HepG2 (cell line): Measurements from ENCODE around the gene BAHCC1. TPM values are rescaled to one million over a fixed set of nuclear protein-coding genes. Genes with fewer than 3 reads are reported as not detected.

Source experiments
- ATAC-seq: fragments of 200-7000 bp; cut with Tn5 transposase; 3 replicates; pipeline ENCODE4 v1.9.1; 2020; ENCODE audit warnings: mild to moderate bottlenecking, moderate library complexity
- BruUV-seq: library from RNA; stranded (reverse); fragments of 400-500 nt; replicated peaks from 2 replicates; lab custom pipeline; 2021; lab: Mats Ljungman, UMichigan
- CTCF ChIA-PET: fragments of 300-600 bp; formaldehyde crosslinking; extraction: SDS; loops from one replicate; lab custom pipeline; 2021; ENCODE audit warnings: low total read pairs, inconsistent platforms, low intra/inter-chr PET ratio; lab: Yijun Ruan, JAX
- POLR2A ChIA-PET: fragments of 350-600 bp; sonication (Branson Sonifier 250); formaldehyde crosslinking; loops from one replicate; lab custom pipeline; 2020; ENCODE audit warnings: antibody characterized with exemption, inconsistent platforms; lab: Yijun Ruan, JAX
- DNase-seq: peaks from one replicate; pipeline ENCODE4 v3.0.0-alpha.2; 2015; ENCODE audit warnings: low spot score
- FAIRE-seq: peaks from 3 replicates; lab custom pipeline; 2011; peaks lifted over from hg19 to GRCh38; lab: Jason Lieb, UNC
- H2AFZ ChIP-seq: one replicate; pipeline ENCODE4 v1.6.1; 2011; ENCODE audit warnings: low read length, inconsistent platforms
- H3K27ac ChIP-seq: fragments of 300-600 bp; 3 replicates; pipeline ENCODE4 v1.8.0; 2011; ENCODE audit warnings: mixed run types, mild to moderate bottlenecking, mixed read lengths, low read length, inconsistent platforms; ENCODE audit not compliant: insufficient read depth; ENCODE audit errors: extremely low read length
- H3K27me3 ChIP-seq, 2 experiments: fragments of 200-600 bp in 1 of 2; 2 replicates in 1 of 2; 3 replicates in 1 of 2; pipeline versions ENCODE4 v1.6.0 to v1.8.0; 2011; ENCODE audit warnings: low read length in 2 of 2, mild to moderate bottlenecking in 2 of 2, moderate library complexity in 2 of 2, inconsistent platforms in 1 of 2; ENCODE audit not compliant: insufficient read depth in 2 of 2, control insufficient read depth in 1 of 2
- H3K36me3 ChIP-seq, 2 experiments: fragments of 200-600 bp in 1 of 2; replicated peaks in 1 of 2; 2 replicates in 1 of 2; 3 replicates in 1 of 2; pipeline versions ENCODE4 v1.5.1 to v1.8.0; 2011; ENCODE audit warnings: low read length in 2 of 2, inconsistent platforms in 1 of 2; ENCODE audit not compliant: insufficient read depth in 2 of 2, control insufficient read depth in 1 of 2
- H3K4me1 ChIP-seq: 2 replicates; pipeline ENCODE4 v1.5.1; 2012; ENCODE audit warnings: low read length, inconsistent platforms; ENCODE audit not compliant: insufficient read depth
- H3K4me2 ChIP-seq: 2 replicates; pipeline ENCODE4 v1.6.0; 2011; ENCODE audit warnings: low read depth, low read length, inconsistent platforms
- H3K4me3 ChIP-seq, 3 experiments: fragments of 200-600 bp in 1 of 3; sonication (generic), shearing (Covaris generic) in 1 of 3; replicated peaks in 1 of 3; 2 replicates each; pipeline ENCODE4 v1.5.1; 2011 to 2016; ENCODE audit warnings: low read length in 3 of 3, inconsistent platforms in 2 of 3, low read depth in 2 of 3, mild to moderate bottlenecking in 2 of 3, control low read depth in 1 of 3, mixed read lengths in 1 of 3; ENCODE audit not compliant: insufficient read depth in 1 of 3
- H3K79me2 ChIP-seq: one replicate; pipeline ENCODE4 v1.6.1; 2011; ENCODE audit warnings: low read length, inconsistent platforms; ENCODE audit not compliant: insufficient read depth
- H3K9ac ChIP-seq: 2 replicates; pipeline ENCODE4 v1.6.0; 2011; ENCODE audit warnings: mild to moderate bottlenecking, low read depth, low read length, inconsistent platforms; ENCODE audit not compliant: insufficient read depth
- H3K9me3 ChIP-seq: 2 replicates; pipeline ENCODE4 v1.5.1; 2012; ENCODE audit warnings: mild to moderate bottlenecking, low read length
- H4K20me1 ChIP-seq: 2 replicates; pipeline ENCODE4 v1.6.0; 2011; ENCODE audit warnings: inconsistent platforms, mild to moderate bottlenecking, low read length, moderate library complexity; ENCODE audit not compliant: insufficient read depth
- HDAC2 ChIP-seq: sonication (generic); formaldehyde crosslinking; IDR thresholded peaks from 2 replicates; pipeline ENCODE4 v1.4.0; 2020; ENCODE audit warnings: missing genetic modification reagents
- MYPOP ChIP-seq: sonication (generic); formaldehyde crosslinking; IDR thresholded peaks from 2 replicates; pipeline ENCODE4 v1.8.1; 2023; ENCODE audit warnings: mild to moderate bottlenecking, moderate library complexity, missing genetic modification reagents
- SALL1 ChIP-seq: sonication (generic); formaldehyde crosslinking; IDR thresholded peaks from 2 replicates; pipeline ENCODE4 v1.8.0; 2022; ENCODE audit warnings: mild to moderate bottlenecking, missing genetic modification reagents
- ZHX2 ChIP-seq, 2 experiments: sonication (generic) in 1 of 2; formaldehyde crosslinking in 1 of 2; IDR thresholded peaks; 2 replicates each; pipeline versions ENCODE4 v1.6.1 to v1.9.0; 2014 to 2022; ENCODE audit warnings: antibody characterized with exemption in 1 of 2, borderline replicate concordance in 1 of 2, inconsistent platforms in 1 of 2, low read depth in 1 of 2, missing genetic modification reagents in 1 of 2
- ZSCAN21 ChIP-seq: sonication (generic); formaldehyde crosslinking; IDR thresholded peaks from 2 replicates; pipeline ENCODE4 v1.8.0; 2022; ENCODE audit warnings: mild to moderate bottlenecking, missing genetic modification reagents, moderate library complexity, borderline replicate concordance
- ZSCAN31 ChIP-seq: sonication (generic); formaldehyde crosslinking; IDR thresholded peaks from 2 replicates; pipeline ENCODE4 v1.5.0; 2020; ENCODE audit warnings: low read depth, mild to moderate bottlenecking, missing genetic modification reagents
- WGBS: methylation state at CpG from one replicate; pipeline ENCODE4 v1.1.6; 2017; ENCODE audit warnings: low lambda C conversion rate; 5-methylcytosine and 5-hydroxymethylcytosine counted together
- in situ Hi-C: cut with HindIII; loops from 2 replicates; pipeline ENCODE4 v1.10.0; 2017; ENCODE audit warnings: low pct_unique_long_range_greater_than_20kb; ENCODE audit not compliant: extremely low pct_ligation_motif_present
- intact Hi-C: fragments of 100-400 bp; cut with micrococcal nuclease; formaldehyde crosslinking; loops from one replicate; pipeline ENCODE4 v1.10.0; 2022; ENCODE audit not compliant: unreplicated experiment
- polyA plus RNA-seq, 8 experiments: library from polyadenylated mRNA; depleted of rRNA in 3 of 8; stranded (reverse) in 7 of 8; unstranded in 1 of 8; fragments of >200 nt; fragmentation: Illumina TruSeq in 4 of 8; extraction: Trizol in 4 of 8; gene quantifications; 2 replicates each; pipeline versions ENCODE4 v1.2.1 to v1.2.3, GENCODE V29; 2011 to 2016; ENCODE audit warnings: low read depth in 4 of 8, missing spikeins in 1 of 8, mixed read lengths in 1 of 8; ENCODE audit not compliant: insufficient read depth in 1 of 8
- total RNA-seq, 5 experiments: library from RNA; depleted of rRNA; stranded (reverse); fragments of >200 nt; fragmentation: Illumina TruSeq; extraction: Trizol; gene quantifications; 2 replicates each; pipeline ENCODE4 v1.2.3, GENCODE V29; 2016; ENCODE audit warnings: low read depth in 1 of 5
- TF ChIP-seq, protein P1 (sequence below): sonication (generic); formaldehyde crosslinking; IDR thresholded peaks from 2 replicates; pipeline ENCODE4 v1.5.1; 2020; ENCODE audit warnings: mild to moderate bottlenecking, missing genetic modification reagents, moderate library complexity

BAHCC1 gene
- total and polyA plus RNA-seq, 2 of the 13 experiments (the other 11 are each of a cell fraction or from before 2014, with no cell fraction given) = 1.4 to 1.7 TPM

GRCh38 chr17:81386141-81386645 is 9.1 kb upstream of the BAHCC1 start:
- no peak for DNase-seq
- no peak; the same call in 2 of the 3 replicates for ATAC-seq
- H3K9ac ChIP-seq = peak overlapping the region; percentile 10; the same call in 1 of the 2 replicates
- in situ Hi-C loops = no loop called here
- no peak overlapping the region for H2AFZ ChIP-seq
- CTCF ChIA-PET = no interaction called here
- no peak for FAIRE-seq
- no peaks in the 10 kb centered on the region for H3K9me3 ChIP-seq
- WGBS = 15% methylated on average over 8 of the region's 15 CpGs
- H3K4me1 ChIP-seq = peaks cover 61% of the 10 kb centered on the region
- H3K27me3 ChIP-seq = peaks cover 15 to 87% of the 10 kb centered on the region in 2 experiments
- BruUV-seq = no TSS peak
- no peaks in the 10 kb centered on the region; the same call in 1 of the 2 replicates for H4K20me1 ChIP-seq
- POLR2A ChIA-PET = interaction anchor here (1.0 to 1.2 kb wide), 3 partner anchors 8 to 91 kb away, joined by 3 read pairs; partner anchors contain the start of genes BAHCC1 and SLC38A10
- H3K4me2 ChIP-seq = peak overlapping the region; percentile 92
- H3K4me3 ChIP-seq = peak overlapping the region; percentile 68 to 76 (median 70); a peak in 5 of 6 replicates
- no peak overlapping the region for H3K27ac ChIP-seq
- H3K79me2 ChIP-seq = no peaks in the 10 kb centered on the region
- H3K36me3 ChIP-seq = no peaks in the 10 kb centered on the region
- intact Hi-C loops = loop anchor here (5.0 kb wide), 2 partner anchors 79 to 909 kb away; partner anchors contain the start of gene NPTX1
- TF ChIP-seq ZHX2 (IDR thresholded peaks at IDR 0.05; ENCODE audit: low read depth) (no peak), ZHX2 (CRISPR knock-in tag; IDR thresholded peaks at IDR 0.05; ENCODE audit: borderline replicate concordance) (no peak), HDAC2 (CRISPR knock-in tag) (peak; percentile 7; the same call in 1 of the 2 replicates), ZSCAN31 (CRISPR knock-in tag) (no peak), SALL1 (0 out of 2 replicates have a peak, but pooled peaks have one; percentile 13), ZSCAN21 (peak; percentile 37; the same call in 1 of the 2 replicates), MYPOP (CRISPR knock-in tag) (0 out of 2 replicates have a peak, but pooled peaks have one; percentile 17)
- TF ChIP-seq, protein P1, sequence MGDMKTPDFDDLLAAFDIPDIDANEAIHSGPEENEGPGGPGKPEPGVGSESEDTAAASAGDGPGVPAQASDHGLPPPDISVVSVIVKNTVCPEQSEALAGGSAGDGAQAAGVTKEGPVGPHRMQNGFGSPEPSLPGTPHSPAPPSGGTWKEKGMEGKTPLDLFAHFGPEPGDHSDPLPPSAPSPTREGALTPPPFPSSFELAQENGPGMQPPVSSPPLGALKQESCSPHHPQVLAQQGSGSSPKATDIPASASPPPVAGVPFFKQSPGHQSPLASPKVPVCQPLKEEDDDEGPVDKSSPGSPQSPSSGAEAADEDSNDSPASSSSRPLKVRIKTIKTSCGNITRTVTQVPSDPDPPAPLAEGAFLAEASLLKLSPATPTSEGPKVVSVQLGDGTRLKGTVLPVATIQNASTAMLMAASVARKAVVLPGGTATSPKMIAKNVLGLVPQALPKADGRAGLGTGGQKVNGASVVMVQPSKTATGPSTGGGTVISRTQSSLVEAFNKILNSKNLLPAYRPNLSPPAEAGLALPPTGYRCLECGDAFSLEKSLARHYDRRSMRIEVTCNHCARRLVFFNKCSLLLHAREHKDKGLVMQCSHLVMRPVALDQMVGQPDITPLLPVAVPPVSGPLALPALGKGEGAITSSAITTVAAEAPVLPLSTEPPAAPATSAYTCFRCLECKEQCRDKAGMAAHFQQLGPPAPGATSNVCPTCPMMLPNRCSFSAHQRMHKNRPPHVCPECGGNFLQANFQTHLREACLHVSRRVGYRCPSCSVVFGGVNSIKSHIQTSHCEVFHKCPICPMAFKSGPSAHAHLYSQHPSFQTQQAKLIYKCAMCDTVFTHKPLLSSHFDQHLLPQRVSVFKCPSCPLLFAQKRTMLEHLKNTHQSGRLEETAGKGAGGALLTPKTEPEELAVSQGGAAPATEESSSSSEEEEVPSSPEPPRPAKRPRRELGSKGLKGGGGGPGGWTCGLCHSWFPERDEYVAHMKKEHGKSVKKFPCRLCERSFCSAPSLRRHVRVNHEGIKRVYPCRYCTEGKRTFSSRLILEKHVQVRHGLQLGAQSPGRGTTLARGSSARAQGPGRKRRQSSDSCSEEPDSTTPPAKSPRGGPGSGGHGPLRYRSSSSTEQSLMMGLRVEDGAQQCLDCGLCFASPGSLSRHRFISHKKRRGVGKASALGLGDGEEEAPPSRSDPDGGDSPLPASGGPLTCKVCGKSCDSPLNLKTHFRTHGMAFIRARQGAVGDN = 0 out of 2 replicates have a peak, but pooled peaks have one; percentile 51
